Measurements from ENCODE around the gene EFNB2.

GRCh38 chr13:106497079-106497478 is 38.4 kb downstream of the EFNB2 start:
- TF ChIP-seq CTCF (IDR thresholded peaks at IDR 0.05; ENCODE audit: low read depth, low read length) (no peak), POLR2A (IDR thresholded peaks at IDR 0.05; ENCODE audit: extremely low read depth, insufficient read length) (no peak)

All from NB4 (cell line).